Astrocyte of the cerebellum (primary cell): Measurements from ENCODE around the gene KIF2A.

Source experiments
- DNase-seq: peaks from one replicate; pipeline ENCODE4 v3.0.0-alpha.2; 2011; ENCODE audit warnings: low read depth
- H3K4me3 ChIP-seq: 2 replicates; pipeline ENCODE4 v1.5.1; 2011; ENCODE audit warnings: mild to moderate bottlenecking, low read depth, low read length, moderate library complexity
- CTCF ChIP-seq: IDR thresholded peaks from 2 replicates; pipeline ENCODE4 v1.5.1; 2012; ENCODE audit warnings: low read length, low read depth, moderate library complexity, mild to moderate bottlenecking; ENCODE audit errors: missing control alignments
- in situ Hi-C: cut with HindIII; loops from 2 replicates; pipeline ENCODE4 v1.10.0; 2017; ENCODE audit warnings: low sequenced_read_pairs

KIF2A gene

GRCh38 chr5:62273687-62274086, 32.3 kb upstream of the KIF2A start:
- H3K4me3 ChIP-seq = no peak overlapping the region
- in situ Hi-C loops = no loop called here
- DNase-seq = no peak
- TF ChIP-seq CTCF = no peak

GRCh38 chr5:62275581-62275980, 30.4 kb upstream of the KIF2A start:
- no peak for TF ChIP-seq CTCF
- in situ Hi-C loops = no loop called here
- DNase-seq = no peak
- H3K4me3 ChIP-seq = no peak overlapping the region

- TF ChIP-seq CTCF = no peak
- no peak for DNase-seq
- H3K4me3 ChIP-seq = no peak overlapping the region
- in situ Hi-C loops = no loop called here
These were observed 24.6 kb upstream of the KIF2A start for GRCh38 chr5:62281411-62281810.

GRCh38 chr5:62282064-62282463, 23.9 kb upstream of the KIF2A start:
- in situ Hi-C loops = no loop called here
- DNase-seq = no peak
- H3K4me3 ChIP-seq = no peak overlapping the region
- TF ChIP-seq CTCF = no peak

GRCh38 chr5:62283005-62283404, 23.0 kb upstream of the KIF2A start:
- in situ Hi-C loops = no loop called here
- DNase-seq = no peak
- no peak for TF ChIP-seq CTCF
- H3K4me3 ChIP-seq = no peak overlapping the region

- no peak for TF ChIP-seq CTCF
- no peak overlapping the region for H3K4me3 ChIP-seq
- in situ Hi-C loops = no loop called here
- no peak for DNase-seq
These were observed 22.1 kb upstream of the KIF2A start for GRCh38 chr5:62283861-62284260.
